Pancreas (tissue), 10 donors: Measurements from ENCODE around the gene ACVR1. TPM values are rescaled to one million over a fixed set of nuclear protein-coding genes. Genes with fewer than 3 reads are reported as not detected.
A peak's percentile ranks its signal among the peaks of the same experiment; 100 is the strongest.

Source experiments
- ATAC-seq, 4 donors: fragments of 200-7000 bp; cut with Tn5 transposase; one replicate each; pipeline versions ENCODE4 v1.8.0 to v1.9.1; 2020; ENCODE audit warnings: mild to moderate bottlenecking in 4 of 4, moderate library complexity in 4 of 4
- DNase-seq, 6 donors: peaks; one replicate each; pipeline ENCODE4 v3.0.0-alpha.2; 2020
- FAIRE-seq: peaks from 2 replicates; lab custom pipeline; 2012; peaks lifted over from hg19 to GRCh38; lab: Jason Lieb, UNC
- H3K27ac ChIP-seq, 4 donors: fragments of 200-600 bp; sonication (generic); 1 replicate in 3 of 4; 2 replicates in 1 of 4; pipeline versions ENCODE4 v1.5.0 to v1.8.0; 2020
- H3K27me3 ChIP-seq, 4 donors: fragments of 200-600 bp; one replicate each; pipeline ENCODE4 v1.8.0; 2021
- H3K36me3 ChIP-seq, 3 donors: fragments of 200-600 bp; sonication (generic) in 1 of 3; one replicate each; pipeline versions ENCODE4 v1.5.0 to v1.8.0; 2020 to 2021
- H3K4me1 ChIP-seq, 3 donors: fragments of 200-600 bp; one replicate each; pipeline ENCODE4 v1.8.0; 2021
- H3K4me3 ChIP-seq, 4 donors: fragments of 200-600 bp; sonication (generic) in 2 of 4; one replicate each; pipeline versions ENCODE4 v1.5.0 to v1.8.0; 2020 to 2021
- H3K9me3 ChIP-seq, 4 donors: fragments of 200-600 bp; one replicate each; pipeline ENCODE4 v1.8.0; 2021
- CTCF ChIP-seq, 4 donors: fragments of 200-600 bp; sonication (generic) in 3 of 4; IDR thresholded peaks; one replicate each; pipeline versions ENCODE4 v1.5.0 to v1.8.0; 2021; ENCODE audit warnings: antibody characterized with exemption in 4 of 4
- WGBS, 2 donors: extraction: QIAGEN DNeasy Blood & Tissue Kit; methylation state at CpG; one replicate each; pipeline ENCODE4 v1.1.7; 2013; 5-methylcytosine and 5-hydroxymethylcytosine counted together
- intact Hi-C, 3 donors: fragments of 100-400 bp; cut with DNase I; formaldehyde crosslinking; loops; one replicate each; pipeline versions ENCODE4 v1.11.1 to v1.14.2; 2022
- polyA plus RNA-seq, 2 donors: library from polyadenylated mRNA; stranded (reverse); fragments of 200-250 nt; gene quantifications; one replicate each; pipeline ENCODE4 v1.2.3, GENCODE V29; 2013
- total RNA-seq, 6 donors: library from RNA; stranded (reverse); fragmentation: NEBNext Ultra II Directional in 4 of 6; extraction: Animal tissue kit (Norgen Biotek cat#: 25700) in 4 of 6; gene quantifications; one replicate each; pipeline versions ENCODE4 v1.2.1 to v1.2.4, GENCODE V29; 2021 to 2023
- donor health status: healthy with polysubstance abuse.
- donor health status: DM: no; HTN: no; CAD: no; lungs with moderate emphysema.
- donor health status: DM: no; HTN: no; CAD: no.
- donor health status: control.
- donor health status: control.
- donor health status: Bipolar disorder and iron deficiency.
- donor health status: DM: yes; HTN: yes; CAD: no.
- donor health status: DM: no; HTN: no; CAD: no.
- donor health status: DM: no; HTN: no; CAD: no.
- donor health status: DM: yes; HTN: yes; CAD: no.

The ACVR1 gene
- total and polyA plus RNA-seq, 8 donors: 3.1 to 25.2 (median 11.7) TPM

GRCh38 chr2:157779794-157780193, 96.3 kb downstream of the ACVR1 start:
- 44 to 62% methylated on average over 2 of the region's 2 CpGs for WGBS, 2 donors
- no peak overlapping the region for H3K27ac ChIP-seq
- H3K9me3 ChIP-seq: no peaks in the 10 kb centered on the region
- no peak for TF ChIP-seq CTCF (IDR thresholded peaks at IDR 0.05)
- peaks cover 14 to 38% (median 35%) of the 10 kb centered on the region in 3 donors for H3K4me1 ChIP-seq
- ATAC-seq (no peak), FAIRE-seq (no peak), DNase-seq (no peak)
- H3K4me3 ChIP-seq: no peak overlapping the region
- peaks cover 0 to 25% (median 0%) of the 10 kb centered on the region in 3 donors for H3K36me3 ChIP-seq
- no peaks in the 10 kb centered on the region for H3K27me3 ChIP-seq
- intact Hi-C loops: loop anchor here (5.0 to 10.0 kb wide), 4 partner anchors 95 to 233 kb away; partner anchors contain the start of gene ACVR1 (in 1 of the 3)

GRCh38 chr2:157777427-157777826, 98.7 kb downstream of the ACVR1 start:
- intact Hi-C loops: loop anchor here in 2 of 3 donors (5.0 to 10.0 kb wide), 2 partner anchors 227 to 235 kb away; no protein-coding TSS in a partner anchor
- ATAC-seq (peak; percentile 55 to 72 (median 64)), FAIRE-seq (peak; percentile 65), DNase-seq (peak in 1 of 6 donors; percentile 68)
- Histone ChIP-seq H3K4me3 (no peak overlapping the region), H3K9me3 (no peaks in the 10 kb centered on the region), H3K27ac (no peak overlapping the region), H3K27me3 (no peaks in the 10 kb centered on the region), H3K36me3 (peaks cover 0 to 37% (median 0%) of the 10 kb centered on the region in 3 donors), H3K4me1 (peaks cover 0 to 18% (median 13%) of the 10 kb centered on the region in 3 donors)
- WGBS, 2 donors: 57% methylated on average over 4 of the region's 4 CpGs
- TF ChIP-seq CTCF (IDR thresholded peaks at IDR 0.05): peak; percentile 16 to 47 (median 34)

- Histone ChIP-seq H3K27ac (no peak overlapping the region), H3K36me3 (peaks cover 0 to 34% (median 0%) of the 10 kb centered on the region in 3 donors), H3K4me1 (no peaks in the 10 kb centered on the region), H3K9me3 (no peaks in the 10 kb centered on the region), H3K4me3 (no peak overlapping the region), H3K27me3 (no peaks in the 10 kb centered on the region)
- intact Hi-C loops: loop anchor here in 2 of 3 donors (5.0 to 10.0 kb wide), 2 partner anchors 234 to 241 kb away; no protein-coding TSS in a partner anchor
- DNase-seq (no peak), ATAC-seq (no peak), FAIRE-seq (no peak)
- WGBS, 2 donors: 54 to 74% methylated on average over 1 of the region's 1 CpG
- TF ChIP-seq CTCF (IDR thresholded peaks at IDR 0.05): no peak
These were observed 104.9 kb downstream of the ACVR1 start for GRCh38 chr2:157771234-157771633.

- no peak for DNase-seq
- no peak for ATAC-seq
- H3K36me3 ChIP-seq: peaks cover 0 to 46% (median 8%) of the 10 kb centered on the region in 3 donors
- no peak for FAIRE-seq
- TF ChIP-seq CTCF (IDR thresholded peaks at IDR 0.05): no peak
- 84 to 89% methylated on average over 2 of the region's 2 CpGs for WGBS, 2 donors
- H3K27ac ChIP-seq: no peak overlapping the region
- H3K4me3 ChIP-seq: no peak overlapping the region
- H3K9me3 ChIP-seq: no peaks in the 10 kb centered on the region
- no peaks in the 10 kb centered on the region for H3K4me1 ChIP-seq
- intact Hi-C loops: loop anchor here in 2 of 3 donors (5.0 to 10.0 kb wide), 2 partner anchors 235 to 242 kb away; no protein-coding TSS in a partner anchor
- H3K27me3 ChIP-seq: no peaks in the 10 kb centered on the region
These were observed 106.3 kb downstream of the ACVR1 start for GRCh38 chr2:157769856-157770255.

- H3K27me3 ChIP-seq: no peaks in the 10 kb centered on the region
- TF ChIP-seq CTCF (IDR thresholded peaks at IDR 0.05): no peak
- no peak overlapping the region for H3K27ac ChIP-seq
- intact Hi-C loops: no loop called here
- DNase-seq: no peak
- H3K4me3 ChIP-seq: no peak overlapping the region
- FAIRE-seq: no peak
- no peak for ATAC-seq
- no peaks in the 10 kb centered on the region for H3K9me3 ChIP-seq
- H3K36me3 ChIP-seq: peaks cover 0 to 23% (median 8%) of the 10 kb centered on the region in 3 donors
- WGBS, 2 donors: 94 to 96% methylated on average over 14 of the region's 14 CpGs
- no peaks in the 10 kb centered on the region for H3K4me1 ChIP-seq
These were observed 111.7 kb downstream of the ACVR1 start for GRCh38 chr2:157764386-157764785.
